Stimulated activated CD4-positive, alpha-beta T cell treated with anti-CD3 and anti-CD28 coated beads, Interleukin-15, amount 100 ng/mL, for 24 hours (primary cell): ENCODE measurements around the gene KCNN3.

Experiments used
- DNase-seq: peaks from one replicate; pipeline ENCODE4 v3.0.0-alpha.2; 2020

The KCNN3 gene

DNA sequence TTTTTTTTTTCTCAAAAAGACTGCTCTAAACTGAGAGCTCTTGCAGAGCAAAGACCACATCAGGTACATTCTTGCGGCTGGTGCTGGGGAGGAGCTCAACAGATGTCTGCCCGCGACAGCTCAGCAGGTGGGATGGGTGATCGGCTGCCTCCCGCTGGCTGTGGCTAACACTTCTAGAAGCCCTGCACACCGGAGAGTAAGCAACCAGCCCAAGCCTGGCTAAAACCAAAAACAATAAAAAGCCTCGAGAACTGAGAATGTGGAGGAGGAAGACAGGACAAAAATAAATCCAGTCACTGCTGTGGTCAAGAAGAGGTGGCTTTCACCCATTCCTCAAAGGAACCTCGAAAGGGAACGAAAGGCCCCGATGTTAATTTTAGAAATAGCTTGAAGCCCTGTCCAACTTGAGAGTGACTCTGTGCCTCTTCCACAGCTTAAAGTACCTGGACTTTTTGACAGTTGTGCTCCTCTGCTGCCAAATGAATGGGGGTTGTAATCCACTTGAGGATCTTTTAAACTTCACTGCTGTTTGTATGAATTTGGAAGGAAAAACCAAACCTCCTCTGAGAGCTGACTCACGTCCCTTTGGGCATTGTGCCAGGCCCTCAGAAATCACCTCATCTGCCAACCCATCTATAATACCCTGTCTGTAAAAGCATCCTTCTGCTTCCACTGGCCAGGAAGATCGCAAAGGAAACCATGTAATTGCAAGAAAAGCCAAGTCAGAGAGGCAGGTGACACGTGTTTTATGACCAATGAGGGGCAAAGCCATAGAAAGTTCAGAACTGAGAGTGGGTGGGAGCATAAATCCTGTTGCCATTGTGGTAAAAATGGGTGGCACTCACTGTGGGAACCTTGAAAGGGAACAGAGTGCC, 78.6 kb downstream of the KCNN3 start:
- peak; percentile 83 for DNase-seq

DNA sequence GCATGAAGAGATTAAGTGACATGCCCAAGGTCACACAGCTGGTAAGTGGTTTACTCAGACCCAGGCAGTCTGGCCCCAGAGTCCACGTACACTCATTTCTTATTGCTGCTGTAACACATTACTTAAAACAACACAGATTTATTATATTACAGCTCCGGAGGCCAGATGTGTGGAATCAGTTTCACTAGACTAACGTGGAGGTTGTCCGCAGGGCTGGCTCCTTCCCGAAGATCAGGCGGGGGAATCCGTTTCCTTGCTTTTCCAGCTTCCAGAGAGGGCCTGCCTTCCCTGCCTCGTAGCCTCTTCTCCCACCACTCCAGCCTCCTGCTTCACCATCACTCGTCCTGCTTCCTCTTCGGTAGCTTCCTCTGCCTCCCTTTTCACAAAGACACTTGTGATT, 81.2 kb downstream of the KCNN3 start:
- DNase-seq, result no peak

DNA sequence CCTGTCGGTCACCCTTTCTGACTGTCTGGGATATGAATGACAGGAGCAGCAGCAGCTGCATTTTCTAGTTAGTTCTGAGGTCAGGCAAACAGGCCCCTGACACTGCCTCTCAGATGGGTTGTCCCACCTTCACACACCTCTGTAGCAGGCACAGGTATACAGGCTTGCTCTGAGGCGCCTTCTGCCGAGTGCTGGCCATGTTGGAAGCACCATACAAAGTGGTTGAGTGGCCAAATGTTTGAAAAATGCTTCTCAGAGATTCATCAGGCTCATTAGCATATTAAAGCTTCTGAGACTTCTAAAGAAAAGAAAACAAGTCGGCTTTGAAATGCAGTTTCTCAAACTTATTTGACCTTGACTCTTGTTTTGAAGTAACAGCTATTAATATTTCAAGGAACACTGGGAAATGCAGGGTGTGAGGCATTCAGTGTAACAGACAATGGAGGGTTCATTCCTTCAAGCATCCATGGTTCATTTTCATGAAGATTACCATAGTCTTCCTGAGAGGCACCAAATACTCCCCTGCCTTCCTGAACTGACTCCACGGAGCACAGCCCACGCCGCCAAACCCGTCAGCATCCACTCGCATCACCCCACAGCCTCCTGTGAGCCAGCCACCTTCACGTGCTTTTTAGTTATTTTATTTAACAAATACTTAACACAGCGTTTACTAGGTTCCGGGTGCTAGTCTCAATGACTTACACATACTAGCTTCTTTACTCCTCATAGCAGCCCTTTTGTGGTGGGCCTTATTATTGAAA, 81.8 kb downstream of the KCNN3 start:
- DNase-seq, result no peak

DNA sequence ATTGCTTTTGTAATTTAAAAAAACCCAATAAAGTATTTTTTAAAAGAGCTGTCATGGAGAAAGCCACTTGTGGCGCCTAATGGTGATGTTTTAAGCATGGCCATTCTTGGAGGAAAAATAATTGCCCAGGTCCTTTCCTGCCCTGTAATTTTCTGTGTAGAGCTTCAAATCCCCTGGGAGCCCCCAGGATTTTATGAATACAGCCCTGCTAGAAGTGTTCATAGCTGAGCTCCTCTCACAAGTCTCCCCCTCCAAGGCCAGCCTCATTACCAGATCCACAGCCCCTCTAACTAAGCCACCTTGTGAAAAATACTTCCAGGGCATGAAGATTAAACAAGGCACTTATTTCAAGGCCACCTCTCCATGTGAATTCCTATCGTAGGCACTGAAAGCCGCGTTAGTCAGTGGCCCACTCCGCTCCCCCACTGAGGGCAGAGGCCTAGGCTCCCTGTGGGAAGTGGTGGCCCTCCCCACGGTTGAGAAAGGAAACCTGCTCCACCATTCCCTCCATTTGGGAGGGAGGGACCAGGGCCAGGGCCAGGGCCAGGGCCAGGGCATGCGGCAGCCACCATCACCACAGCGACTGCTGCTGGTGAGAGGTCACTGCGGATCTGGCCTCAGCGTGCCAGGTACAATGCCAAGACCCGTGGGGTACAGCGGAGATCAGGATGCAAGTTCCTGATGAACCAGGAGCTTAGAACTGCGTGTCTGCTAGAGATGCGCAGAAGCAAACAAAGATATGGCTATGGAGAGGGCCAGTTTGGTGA, 83.1 kb downstream of the KCNN3 start:
- DNase-seq, result no peak

DNA sequence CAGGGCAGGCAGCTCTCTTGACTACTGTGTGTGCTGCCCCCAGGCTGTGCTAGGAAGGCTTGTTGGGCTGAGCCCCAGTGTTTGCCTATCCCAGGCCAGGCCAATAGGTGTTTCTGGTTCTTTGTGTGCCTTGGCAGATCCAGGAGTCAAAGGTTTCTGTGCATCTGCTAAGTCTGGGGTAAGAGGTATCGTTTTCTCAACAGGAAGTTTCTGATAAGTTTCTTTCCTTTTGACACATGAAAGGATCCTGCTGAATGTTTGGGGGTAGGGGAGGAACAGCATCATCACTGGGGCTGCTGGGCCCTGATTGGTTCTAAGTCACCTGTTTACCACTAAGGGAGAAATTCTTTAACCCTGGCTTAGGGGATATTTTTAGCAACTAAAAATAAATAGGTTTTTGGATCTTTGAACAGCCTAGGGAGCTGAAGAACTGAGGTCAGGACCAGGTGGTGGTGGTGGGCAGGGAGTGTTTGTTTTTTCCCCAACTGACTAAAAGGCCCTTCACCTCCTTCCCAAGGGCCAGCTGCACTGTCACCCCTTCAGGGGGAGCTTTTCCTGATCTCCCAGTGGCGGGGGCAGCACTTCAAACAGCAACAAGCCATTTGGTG, 85.1 kb downstream of the KCNN3 start:
- peak; percentile 64 for DNase-seq

DNA sequence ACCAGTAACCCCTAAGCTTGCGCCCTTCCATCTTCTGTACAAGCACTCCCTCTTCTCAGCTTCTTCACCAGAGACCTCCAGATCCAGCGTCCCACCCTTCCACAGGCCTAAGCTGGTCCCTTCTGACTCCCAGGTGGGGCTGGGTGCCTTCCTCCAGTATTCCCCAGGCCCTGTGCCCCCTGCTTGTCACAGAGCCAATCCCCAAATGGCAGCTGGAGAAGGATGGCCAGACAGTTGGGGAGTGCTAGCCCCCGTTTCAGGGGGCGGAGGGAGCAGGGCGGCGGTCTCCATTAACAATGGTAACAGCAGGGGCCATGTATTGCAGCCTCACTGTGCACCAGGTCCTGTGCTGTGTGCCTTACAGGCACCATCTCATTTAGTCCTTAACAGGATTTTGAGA, 85.7 kb downstream of the KCNN3 start:
- no peak for DNase-seq

DNA sequence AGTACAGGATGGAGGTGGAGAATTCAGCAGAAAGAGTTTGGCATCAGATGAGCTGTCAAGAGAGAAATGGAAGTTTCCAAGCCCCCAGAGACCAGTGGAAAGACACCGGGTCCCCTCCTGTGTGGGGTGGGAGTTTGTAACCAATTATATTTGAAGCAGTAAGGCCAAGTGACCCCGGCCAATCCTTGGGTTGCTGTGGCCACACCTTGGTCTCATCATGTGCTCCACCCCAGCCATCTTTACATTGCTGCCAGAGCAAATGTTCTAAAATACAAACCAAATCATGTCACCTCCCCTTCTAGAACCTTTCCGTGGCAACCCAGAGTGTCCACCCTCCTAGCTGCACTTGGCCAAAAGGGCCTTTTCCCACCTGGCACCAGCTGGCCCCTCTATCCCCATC, 86.1 kb downstream of the KCNN3 start:
- DNase-seq, result no peak

DNA sequence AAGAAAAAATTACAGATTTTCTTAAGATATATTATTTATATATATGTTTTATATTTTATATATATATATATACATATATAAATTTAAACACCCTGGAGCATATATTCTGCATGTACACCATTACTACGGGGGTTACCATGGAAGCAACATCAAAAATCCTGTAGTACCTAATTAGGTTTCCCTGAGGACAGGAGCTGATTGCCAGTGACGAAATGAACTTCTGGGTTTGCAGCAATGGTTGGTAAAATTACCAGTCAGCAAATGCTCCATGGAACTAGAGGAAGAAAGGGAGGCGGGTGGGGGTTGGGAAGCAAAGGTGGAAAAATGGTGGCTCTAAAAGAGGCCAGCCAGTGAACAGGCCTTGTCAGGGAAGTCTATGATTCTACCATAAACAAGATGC, 89.5 kb downstream of the KCNN3 start:
- DNase-seq, result no peak

DNA sequence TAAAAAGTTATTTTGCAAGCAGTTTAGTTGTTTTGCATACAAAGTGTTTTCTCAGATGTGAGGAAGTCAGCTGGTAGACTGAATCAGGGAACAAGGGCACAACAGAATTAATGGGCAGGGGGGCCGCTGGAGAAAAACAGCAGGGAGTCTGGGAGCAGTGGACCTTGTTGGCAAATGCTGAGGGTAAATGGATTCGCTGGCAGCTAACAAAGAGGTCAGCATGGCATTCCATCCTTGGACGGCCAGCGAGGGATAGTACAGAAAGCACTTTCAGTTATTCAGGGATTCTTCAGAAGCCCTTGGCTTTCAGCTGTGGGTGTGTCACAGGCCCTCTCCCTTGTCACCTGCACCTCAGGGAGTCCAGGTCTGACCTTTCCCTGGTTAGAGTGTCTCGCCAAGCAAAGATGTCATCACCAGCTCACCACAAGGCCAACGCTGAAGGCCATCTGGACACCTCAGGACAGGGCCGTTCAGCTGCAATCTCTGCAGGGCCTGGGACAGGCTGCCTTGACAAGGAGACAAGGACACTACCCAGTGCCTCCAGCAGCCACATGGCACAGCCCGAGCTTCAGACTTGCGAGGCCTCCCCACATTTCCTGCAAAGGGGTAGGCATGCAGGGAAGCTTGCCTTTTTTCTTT, 90.4 kb downstream of the KCNN3 start:
- DNase-seq, result no peak

DNA sequence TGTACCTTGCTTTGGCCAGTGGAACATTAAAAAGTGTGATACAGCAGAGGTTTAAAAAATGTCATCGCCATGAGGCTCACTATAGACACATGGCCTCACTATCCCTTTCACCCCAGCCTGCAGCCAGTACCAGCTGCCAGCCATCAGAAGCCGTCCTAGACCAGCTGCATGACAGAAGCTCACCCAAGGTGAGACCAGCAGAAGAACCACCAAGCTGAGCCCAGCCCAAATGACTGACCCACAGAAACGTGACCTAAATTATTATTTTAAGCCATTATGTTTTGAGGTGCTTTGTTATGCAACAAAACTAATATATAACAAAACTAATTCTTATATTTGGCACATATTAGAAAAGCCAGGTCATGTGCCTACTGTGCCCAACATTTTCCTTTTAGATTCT, 91.1 kb downstream of the KCNN3 start:
- DNase-seq, result no peak

DNA sequence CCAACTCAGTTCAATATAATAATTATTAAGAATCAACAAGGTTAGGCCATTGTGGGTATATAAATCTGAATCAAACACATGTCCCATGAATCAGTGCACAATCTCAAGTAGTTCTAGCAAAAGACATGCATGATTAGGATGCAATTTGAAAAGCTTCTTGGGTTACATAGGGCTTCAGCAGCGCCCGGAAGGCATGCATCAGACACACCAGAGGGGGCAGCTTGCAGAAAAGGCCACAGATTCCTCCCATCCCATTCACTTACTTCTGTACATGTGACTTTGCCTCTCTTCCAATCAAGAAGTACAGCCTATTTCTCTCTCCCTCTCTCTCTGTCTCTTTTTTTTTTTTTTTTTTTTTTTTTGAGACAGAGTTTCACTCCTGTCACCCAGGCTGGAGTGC, 91.8 kb downstream of the KCNN3 start:
- no peak for DNase-seq

DNA sequence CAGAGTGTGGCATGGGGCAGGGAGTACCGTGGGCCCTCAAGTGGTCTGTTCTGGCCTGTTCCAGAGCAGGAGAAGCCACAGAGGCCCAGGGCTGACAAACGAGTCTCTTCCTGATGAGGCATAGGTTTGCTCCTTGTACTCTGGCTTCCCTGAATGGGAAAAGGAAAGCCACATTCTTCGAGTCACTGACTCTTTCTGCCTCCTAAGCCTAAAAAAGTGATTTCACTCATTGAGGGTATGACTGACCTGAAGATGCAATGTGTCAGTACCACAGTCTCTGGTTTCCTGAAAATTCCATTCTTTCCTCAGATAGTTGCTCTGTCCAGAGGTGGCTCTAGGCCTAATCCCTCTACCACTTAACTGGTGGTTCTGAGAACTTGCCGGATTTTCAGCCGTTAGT, 92.3 kb downstream of the KCNN3 start:
- DNase-seq, result no peak

DNA sequence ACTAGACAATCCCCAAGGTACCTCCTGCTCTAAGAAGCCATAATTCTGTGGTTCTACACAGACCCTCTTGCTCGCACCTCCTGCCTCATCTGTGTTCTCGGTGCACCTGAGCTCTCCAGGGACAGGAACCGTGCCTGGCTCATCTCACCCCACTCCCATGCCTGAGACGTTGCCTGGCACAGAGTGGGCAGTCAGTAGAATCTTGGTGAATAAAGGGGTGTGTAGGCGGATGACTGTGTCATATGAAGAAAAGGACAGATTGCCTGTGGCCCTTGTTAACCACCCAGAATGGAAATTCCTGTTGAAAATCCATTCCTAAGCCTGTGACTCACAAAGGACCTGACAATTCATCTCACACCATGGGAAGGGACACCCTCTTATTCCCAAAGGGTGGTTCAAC, 92.9 kb downstream of the KCNN3 start:
- no peak for DNase-seq

DNA sequence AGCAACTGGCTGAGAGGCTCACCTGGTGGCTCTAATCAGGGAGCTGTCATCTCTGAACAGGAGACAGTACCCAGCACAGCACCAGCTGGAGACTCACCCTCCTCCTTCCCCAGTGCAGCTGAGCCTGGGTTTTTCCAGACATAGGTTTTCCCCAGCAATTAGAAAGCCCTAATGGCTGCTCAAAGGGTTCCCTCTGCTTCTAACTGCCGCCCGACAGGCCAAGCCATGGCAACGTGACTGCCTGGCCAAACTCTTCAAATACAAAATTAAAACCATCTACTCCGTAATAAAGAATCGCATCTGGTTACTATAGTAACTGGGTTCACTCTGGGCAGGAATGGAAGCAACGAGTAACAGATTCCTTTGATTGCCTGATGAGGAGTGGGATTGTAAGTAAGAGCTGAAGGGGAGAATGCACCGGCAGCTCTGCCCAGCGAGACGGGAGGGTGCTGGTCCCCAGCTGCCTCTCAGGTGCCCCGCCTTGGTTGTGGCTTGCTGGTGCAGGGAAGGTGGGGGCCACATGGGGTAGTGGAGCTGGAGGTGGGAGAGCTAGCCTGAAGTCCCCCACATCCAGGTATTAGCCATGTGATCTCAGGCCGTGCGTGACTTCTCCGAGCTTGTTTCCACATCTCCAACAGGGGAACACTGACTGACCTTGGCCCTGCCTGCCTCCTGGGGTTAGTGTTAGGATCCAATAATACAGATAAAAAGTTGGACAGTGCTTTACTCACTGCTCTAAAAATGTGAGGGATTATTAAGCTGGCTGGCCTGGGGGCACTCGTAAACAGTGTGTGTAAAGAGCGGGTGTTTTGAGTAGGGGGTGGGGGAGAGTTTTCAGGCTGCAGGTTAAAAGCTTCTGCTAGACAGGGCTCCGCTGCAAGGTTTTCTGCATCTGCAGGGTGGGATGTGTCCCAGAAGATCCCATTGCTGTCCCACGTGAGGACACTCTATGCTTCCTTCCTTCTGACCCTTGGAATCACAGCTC, 94.2 kb downstream of the KCNN3 start:
- no peak for DNase-seq

DNA sequence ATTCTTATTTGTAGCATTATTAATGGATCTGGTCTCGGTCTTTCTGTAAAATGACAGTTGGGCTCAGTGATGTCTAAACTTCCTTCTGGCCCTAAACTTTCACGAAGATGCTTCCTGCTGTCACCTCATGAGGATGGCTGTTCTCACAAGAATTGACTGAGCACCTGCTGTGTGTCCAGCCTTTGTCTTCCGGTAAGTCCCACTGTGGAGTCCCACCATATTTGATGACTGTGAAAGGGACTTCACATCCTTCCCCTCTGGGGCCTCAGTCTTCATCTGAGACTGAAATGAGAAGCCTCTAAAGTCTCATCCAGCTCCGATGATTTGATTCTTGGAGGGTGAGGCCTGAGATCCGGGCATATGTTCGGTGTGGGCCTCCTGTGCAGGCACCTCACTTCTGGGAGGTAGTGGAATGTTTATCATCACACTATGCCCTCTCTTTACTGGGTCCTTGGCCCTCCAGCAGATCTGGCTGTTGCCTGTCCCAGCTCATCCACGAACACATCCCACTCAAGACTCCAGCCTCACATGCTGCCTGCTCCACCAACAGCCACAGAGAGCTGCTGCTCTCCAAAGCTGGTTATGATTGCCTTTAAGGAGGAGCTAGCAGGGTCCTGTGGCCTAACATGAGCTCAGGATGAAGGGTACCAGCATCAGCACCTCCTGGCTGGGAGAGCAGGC, 95.8 kb downstream of the KCNN3 start:
- no peak for DNase-seq

DNA sequence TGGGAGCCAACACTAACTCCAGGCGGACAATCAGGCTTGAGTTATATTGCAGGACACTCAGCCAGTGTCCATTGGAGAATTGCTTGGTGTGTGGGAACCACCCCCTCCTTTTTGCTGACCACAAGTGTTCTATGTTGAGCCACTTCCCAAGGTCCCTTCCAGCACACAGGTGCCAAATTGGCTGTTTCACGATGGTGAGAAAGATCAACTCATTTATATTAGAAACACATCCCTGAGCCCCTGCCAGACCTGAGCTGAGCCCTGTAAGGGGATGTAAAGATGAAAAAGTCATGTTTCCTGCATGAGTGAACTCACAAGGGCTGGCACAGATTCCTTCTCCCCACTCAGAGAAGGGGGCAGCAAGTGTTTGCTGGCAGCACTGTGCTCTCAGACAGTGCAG, 96.5 kb downstream of the KCNN3 start:
- no peak for DNase-seq

DNA sequence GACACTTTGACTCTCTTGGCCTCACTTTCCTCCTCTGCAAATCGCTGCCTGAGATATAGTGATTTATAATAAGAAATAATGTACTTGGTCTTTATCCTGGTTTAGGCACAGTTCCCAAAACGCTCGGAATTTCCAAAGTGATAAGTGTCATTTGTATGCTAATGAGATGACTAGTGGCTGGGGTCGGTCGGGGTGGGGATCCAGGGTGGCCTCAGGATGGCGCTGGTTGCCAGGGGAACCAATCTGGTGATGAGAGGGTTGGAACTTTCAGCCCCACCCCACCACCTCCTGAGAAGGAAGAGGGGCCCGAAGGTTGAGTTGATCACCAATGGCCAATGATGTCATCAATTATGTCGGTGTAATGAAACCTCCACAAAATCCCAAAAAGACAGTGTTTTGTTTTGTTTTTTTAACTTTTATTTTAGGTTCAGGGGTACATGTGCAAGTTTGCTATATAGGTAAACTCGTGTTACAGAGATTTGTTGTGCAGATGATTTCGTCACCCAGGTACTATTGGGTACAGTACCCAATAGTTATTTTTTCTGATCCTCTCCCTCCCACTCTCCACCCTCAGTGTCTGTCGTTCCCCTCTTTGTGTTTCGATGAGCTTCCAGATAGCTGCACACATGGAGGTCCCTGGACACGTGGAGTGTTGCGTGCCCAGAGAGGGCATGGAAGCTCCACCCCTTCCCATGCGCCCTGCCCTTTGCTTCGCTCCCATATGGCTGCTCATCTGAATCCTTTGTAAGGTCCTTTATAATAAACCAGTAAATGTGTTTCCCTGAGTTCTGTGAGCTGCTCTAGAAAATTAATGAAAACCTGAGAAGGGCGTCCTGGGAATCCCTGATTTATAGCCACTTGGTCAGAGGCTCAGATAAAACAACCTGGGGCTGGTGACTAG, 97.2 kb downstream of the KCNN3 start:
- DNase-seq, result peak; percentile 54

DNA sequence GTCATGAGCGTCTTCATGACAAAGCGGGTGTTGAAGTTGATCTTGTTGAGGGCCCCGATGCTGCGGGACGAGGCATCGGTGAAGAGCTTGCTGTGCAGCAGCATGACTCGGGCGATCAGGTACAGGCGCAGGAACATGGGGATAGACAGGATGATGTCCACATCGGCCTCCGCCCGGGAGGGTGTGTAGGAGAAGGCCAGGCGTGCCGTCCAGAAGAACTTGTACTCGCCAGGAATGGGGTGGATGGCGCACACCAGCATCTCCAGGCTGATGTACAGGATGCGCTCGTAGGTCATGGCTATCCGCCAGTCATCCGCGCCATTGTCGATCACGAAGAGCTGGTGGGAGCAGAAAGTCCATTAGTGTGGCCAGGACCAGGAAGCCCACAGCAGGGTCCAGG, 98.0 kb downstream of the KCNN3 start:
- no peak for DNase-seq

DNA sequence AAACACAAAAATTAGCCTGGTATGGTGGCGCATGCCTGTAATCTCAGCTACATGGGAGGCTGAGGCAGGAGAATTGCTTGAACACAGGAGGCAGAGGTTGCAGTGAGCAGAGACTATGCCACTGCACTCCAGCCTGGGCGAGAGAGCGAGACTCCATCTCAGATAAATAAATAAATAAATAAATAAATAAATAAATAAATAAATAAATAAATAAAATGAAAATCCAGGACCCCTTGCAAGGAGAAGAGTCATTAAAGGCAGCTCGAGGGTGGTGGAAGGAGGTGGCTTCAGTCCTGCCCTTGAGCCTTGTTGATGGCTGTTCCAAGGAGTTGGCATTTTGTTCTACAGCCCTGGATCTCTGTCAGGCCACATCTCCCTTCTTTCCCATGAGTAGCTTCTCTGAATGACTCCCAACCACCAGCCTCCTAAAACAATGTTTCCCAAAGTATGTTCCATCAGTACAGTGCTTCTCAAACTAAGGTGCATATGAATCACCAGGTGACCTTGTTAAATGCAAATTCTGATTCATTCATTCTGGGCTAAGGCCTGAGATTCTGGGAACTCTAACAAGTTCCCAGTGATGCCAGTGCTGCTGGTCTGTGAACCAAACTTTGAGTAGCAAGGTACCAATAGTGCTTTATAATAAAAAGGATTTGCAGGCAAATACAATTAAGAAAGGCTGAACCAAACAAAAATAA, 99.0 kb downstream of the KCNN3 start:
- no peak for DNase-seq
